H9 (cell line): ENCODE data around the gene THAP2. TPM values are rescaled to one million over a fixed set of nuclear protein-coding genes. Genes with fewer than 3 reads are reported as not detected.

Experiments used
- DNase-seq: peaks from one replicate; pipeline ENCODE4 v3.0.0-alpha.2; 2017
- H2AFZ ChIP-seq: one replicate; pipeline ENCODE4 v1.6.1; 2013; ENCODE audit warnings: mild to moderate bottlenecking, low read length, control low read depth, moderate library complexity
- H2AK5ac ChIP-seq: 2 replicates; pipeline ENCODE4 v1.6.1; 2013; ENCODE audit warnings: low read length, control low read depth, mixed read lengths; ENCODE audit not compliant: insufficient read length
- H2BK120ac ChIP-seq: one replicate; pipeline ENCODE4 v1.6.1; 2013; ENCODE audit warnings: low read depth, mild to moderate bottlenecking, low read length, control low read depth, inconsistent platforms; ENCODE audit not compliant: poor library complexity, severe bottlenecking
- H2BK12ac ChIP-seq: 2 replicates; pipeline ENCODE4 v1.6.1; 2013; ENCODE audit warnings: low read length, control low read depth, mixed read lengths, low read depth; ENCODE audit not compliant: insufficient read length
- H2BK15ac ChIP-seq: 2 replicates; pipeline ENCODE4 v1.6.1; 2013; ENCODE audit warnings: low read depth, low read length, control low read depth
- H2BK20ac ChIP-seq: one replicate; pipeline ENCODE4 v1.6.1; 2013; ENCODE audit warnings: low read depth, mild to moderate bottlenecking, low read length, control low read depth, inconsistent platforms; ENCODE audit not compliant: poor library complexity, severe bottlenecking
- H2BK5ac ChIP-seq: 2 replicates; pipeline ENCODE4 v1.6.1; 2013; ENCODE audit warnings: low read length, control low read depth, mixed read lengths; ENCODE audit not compliant: insufficient read length
- H3K14ac ChIP-seq: 2 replicates; pipeline ENCODE4 v1.6.1; 2013; ENCODE audit warnings: low read length, control low read depth; ENCODE audit not compliant: insufficient read depth
- H3K18ac ChIP-seq: 2 replicates; pipeline ENCODE4 v1.6.1; 2013; ENCODE audit warnings: low read depth, mild to moderate bottlenecking, mixed read lengths, low read length, control low read depth; ENCODE audit not compliant: insufficient read length
- H3K23ac ChIP-seq: 2 replicates; pipeline ENCODE4 v1.6.1; 2013; ENCODE audit warnings: low read length, control low read depth, mixed read lengths, low read depth; ENCODE audit not compliant: insufficient read length
- H3K23me2 ChIP-seq: 2 replicates; pipeline ENCODE4 v1.6.1; 2013; ENCODE audit warnings: low read depth, mild to moderate bottlenecking, mixed read lengths, low read length, control low read depth; ENCODE audit not compliant: insufficient read length, poor library complexity, severe bottlenecking
- H3K27ac ChIP-seq: 2 replicates; pipeline ENCODE4 v1.5.1; 2013; ENCODE audit warnings: low read length, control low read depth, mixed read lengths, low read depth; ENCODE audit not compliant: insufficient read length
- H3K27me3 ChIP-seq: 2 replicates; pipeline ENCODE4 v1.6.1; 2013; ENCODE audit warnings: low read length, control low read depth, inconsistent platforms; ENCODE audit not compliant: insufficient read depth
- H3K4ac ChIP-seq: 2 replicates; pipeline ENCODE4 v1.6.1; 2013; ENCODE audit warnings: low read depth, mild to moderate bottlenecking, control low read depth, inconsistent platforms, low read length, moderate library complexity
- H3K4me1 ChIP-seq: 2 replicates; pipeline ENCODE4 v1.6.1; 2013; ENCODE audit warnings: low read length, control low read depth, inconsistent platforms; ENCODE audit not compliant: insufficient read depth
- H3K4me2 ChIP-seq: 2 replicates; pipeline ENCODE4 v1.6.1; 2013; ENCODE audit warnings: low read length, control low read depth, mixed read lengths; ENCODE audit not compliant: insufficient read length, insufficient read depth
- H3K56ac ChIP-seq: 2 replicates; pipeline ENCODE4 v1.6.1; 2013; ENCODE audit warnings: low read depth, mild to moderate bottlenecking, mixed read lengths, low read length, control low read depth; ENCODE audit not compliant: insufficient read length
- H3K79me1 ChIP-seq: 2 replicates; pipeline ENCODE4 v1.6.1; 2013; ENCODE audit warnings: low read depth, mild to moderate bottlenecking, moderate library complexity, low read length, control low read depth, inconsistent platforms; ENCODE audit not compliant: insufficient read depth, poor library complexity, severe bottlenecking
- H3K79me2 ChIP-seq: 2 replicates; pipeline ENCODE4 v1.6.1; 2013; ENCODE audit warnings: low read length, control low read depth, inconsistent platforms; ENCODE audit not compliant: insufficient read depth
- H3K9ac ChIP-seq: 2 replicates; pipeline ENCODE4 v1.6.1; 2013; ENCODE audit warnings: low read length, control low read depth, mixed read lengths; ENCODE audit not compliant: insufficient read length; ENCODE audit errors: extremely low read depth
- H3K9me3 ChIP-seq: one replicate; pipeline ENCODE4 v1.6.1; 2013; ENCODE audit warnings: low read depth, low read length, inconsistent platforms; ENCODE audit not compliant: control insufficient read depth
- H3T11ph ChIP-seq: one replicate; pipeline ENCODE4 v1.6.1; 2013; ENCODE audit warnings: mild to moderate bottlenecking, low read length, control low read depth, inconsistent platforms
- H4K20me1 ChIP-seq: one replicate; pipeline ENCODE4 v1.6.1; 2013; ENCODE audit not compliant: control insufficient read depth, insufficient read length, insufficient read depth
- H4K5ac ChIP-seq: 2 replicates; pipeline ENCODE4 v1.6.1; 2013; ENCODE audit warnings: low read depth, mild to moderate bottlenecking, mixed read lengths, low read length, control low read depth; ENCODE audit not compliant: insufficient read length
- H4K8ac ChIP-seq: replicated peaks from 2 replicates; pipeline ENCODE4 v1.6.1; 2013; ENCODE audit warnings: low read length, control low read depth, mixed read lengths, low read depth; ENCODE audit not compliant: insufficient read length
- H4K91ac ChIP-seq: 2 replicates; pipeline ENCODE4 v1.6.1; 2013; ENCODE audit warnings: low read depth, mild to moderate bottlenecking, moderate library complexity, mixed read lengths, low read length, control low read depth; ENCODE audit not compliant: insufficient read length
- H3K27ac Mint-ChIP-seq, 3 experiments: 2 replicates in 2 of 3; 3 replicates in 1 of 3; pipeline ENCODE4 v1.8.0; 2020 to 2021; ENCODE audit warnings: mixed read lengths in 3 of 3, mild to moderate bottlenecking in 1 of 3, moderate library complexity in 1 of 3
- H3K27me3 Mint-ChIP-seq: 2 replicates; pipeline ENCODE4 v1.8.0; 2021; ENCODE audit warnings: low read depth, mild to moderate bottlenecking, moderate library complexity, mixed read lengths
- H3K36me3 Mint-ChIP-seq, 3 experiments: 2 replicates in 2 of 3; 3 replicates in 1 of 3; pipeline ENCODE4 v1.8.0; 2020 to 2021; ENCODE audit warnings: low read depth in 3 of 3, mixed read lengths in 3 of 3; ENCODE audit not compliant: insufficient read depth in 1 of 3
- H3K4me1 Mint-ChIP-seq, 2 experiments: 2 replicates each; pipeline ENCODE4 v1.8.0; 2020; ENCODE audit warnings: mixed read lengths in 2 of 2
- H3K4me3 Mint-ChIP-seq, 2 experiments: 2 replicates in 1 of 2; 3 replicates in 1 of 2; pipeline ENCODE4 v1.8.0; 2020 to 2021; ENCODE audit warnings: mild to moderate bottlenecking in 2 of 2, mixed read lengths in 2 of 2, moderate library complexity in 1 of 2
- H3K9me3 Mint-ChIP-seq, 2 experiments: 2 replicates in 1 of 2; 3 replicates in 1 of 2; pipeline ENCODE4 v1.8.0; 2020; ENCODE audit warnings: mild to moderate bottlenecking in 2 of 2, mixed read lengths in 2 of 2, moderate library complexity in 1 of 2
- CTCF ChIP-seq: fragments of 200-600 bp; sonication (generic); conservative IDR thresholded peaks from 3 replicates; pipeline ENCODE4 v1.8.0; 2021; ENCODE audit warnings: antibody characterized with exemption, mild to moderate bottlenecking
- total RNA-seq: library from RNA; stranded (reverse); gene quantifications from 2 replicates; pipeline ENCODE4 v1.2.1, GENCODE V29; 2021

THAP2 gene
- total RNA-seq, 1 experiment from 2014 or later = 3.7 TPM

DNA sequence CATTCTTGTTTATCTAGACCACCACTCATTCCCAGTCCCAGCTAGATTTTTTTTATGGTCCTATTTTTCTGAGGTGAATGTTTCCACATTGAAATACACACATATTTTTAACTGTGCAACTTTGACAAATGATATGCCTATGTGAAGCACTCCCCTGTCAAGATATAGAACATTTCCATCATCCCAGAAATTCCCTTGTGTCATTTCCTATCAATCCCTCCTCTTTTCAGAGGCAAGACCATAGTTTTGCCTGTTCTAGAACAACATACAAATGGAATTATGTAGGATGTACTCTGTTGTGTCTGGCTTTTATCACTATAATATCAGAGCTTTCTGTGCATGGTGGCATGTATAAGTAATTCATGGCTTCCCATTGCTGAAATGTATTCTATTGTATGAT is 54.5 kb downstream of the THAP2 start:
- no peaks in the 10 kb centered on the region for H3K4me1 Mint-ChIP-seq
- no peak overlapping the region for H4K8ac ChIP-seq
- no peaks in the 10 kb centered on the region for H3K4me1 ChIP-seq
- no peak overlapping the region for H2BK120ac ChIP-seq
- DNase-seq = no peak
- no peaks in the 10 kb centered on the region for H4K20me1 ChIP-seq
- no peak overlapping the region for H2BK12ac ChIP-seq
- H2BK5ac ChIP-seq = no peak overlapping the region
- no peak overlapping the region for H4K91ac ChIP-seq
- H3K23me2 ChIP-seq = no peaks in the 10 kb centered on the region
- H3K79me2 ChIP-seq = no peaks in the 10 kb centered on the region
- H3K27me3 Mint-ChIP-seq = no peaks in the 10 kb centered on the region
- H3K4me2 ChIP-seq = no peak overlapping the region
- H3K9me3 ChIP-seq = no peaks in the 10 kb centered on the region
- no peak overlapping the region for H3K18ac ChIP-seq
- no peak overlapping the region for H3K27ac ChIP-seq
- H3K4ac ChIP-seq = no peak overlapping the region
- no peak overlapping the region for H4K5ac ChIP-seq
- H3K56ac ChIP-seq = no peak overlapping the region
- H3K9ac ChIP-seq = no peak overlapping the region
- no peak overlapping the region for H3T11ph ChIP-seq
- no peak overlapping the region for H2AFZ ChIP-seq
- H3K23ac ChIP-seq = no peak overlapping the region
- no peak for TF ChIP-seq CTCF
- no peak overlapping the region for H3K4me3 Mint-ChIP-seq
- H2BK20ac ChIP-seq = no peak overlapping the region
- H3K36me3 Mint-ChIP-seq = peaks cover 0 to 3% (median 0%) of the 10 kb centered on the region in 3 experiments; a peak in 4 of 7 replicates
- no peak overlapping the region for H3K27ac Mint-ChIP-seq
- no peak overlapping the region for H3K14ac ChIP-seq
- H2BK15ac ChIP-seq = no peak overlapping the region
- H3K9me3 Mint-ChIP-seq = peaks cover 6 to 12% of the 10 kb centered on the region in 2 experiments; a peak in 4 of 5 replicates
- no peak overlapping the region for H2AK5ac ChIP-seq
- H3K79me1 ChIP-seq = no peaks in the 10 kb centered on the region
- H3K27me3 ChIP-seq = no peaks in the 10 kb centered on the region
